IMR-90 (cell line): ENCODE measurements around the gene PRCD. TPM values are rescaled to one million over a fixed set of nuclear protein-coding genes. Genes with fewer than 3 reads are reported as not detected.
A peak's percentile ranks its signal among the peaks of the same experiment; 100 is the strongest.

Experiments
- ATAC-seq: fragments of 200-7000 bp; cut with Tn5 transposase; 2 replicates; pipeline ENCODE4 v1.9.1; 2020; ENCODE audit warnings: low read depth, mild to moderate bottlenecking, moderate library complexity
- BruUV-seq: library from RNA; stranded (reverse); fragments of 400-500 nt; replicated peaks from 2 replicates; lab custom pipeline; 2021; lab: Mats Ljungman, UMichigan
- CTCF ChIA-PET: fragments of 300-600 bp; formaldehyde crosslinking; extraction: SDS; loops from one replicate; lab custom pipeline; 2021; ENCODE audit warnings: antibody characterized with exemption; lab: Yijun Ruan, JAX
- POLR2A ChIA-PET: fragments of 300-600 bp; sonication (Branson Sonifier 250); formaldehyde crosslinking; loops from one replicate; lab custom pipeline; 2022; ENCODE audit warnings: antibody characterized with exemption; ENCODE audit not compliant: unreplicated experiment; lab: Charles Lee
- DNase-seq: peaks from one replicate; pipeline ENCODE4 v3.0.0; 2013
- H2AFZ ChIP-seq: replicated peaks from 2 replicates; pipeline ENCODE3; 2013; ENCODE audit warnings: low read length, mild to moderate bottlenecking; ENCODE audit not compliant: poor library complexity
- H2AK5ac ChIP-seq: 2 replicates; pipeline ENCODE4 v1.6.1; 2013; ENCODE audit warnings: low read depth, low read length, inconsistent platforms
- H2AK9ac ChIP-seq: replicated peaks from 2 replicates; pipeline ENCODE3; 2013; ENCODE audit warnings: mild to moderate bottlenecking, low read depth, low read length, moderate library complexity; ENCODE audit not compliant: poor library complexity
- H2BK120ac ChIP-seq: 2 replicates; pipeline ENCODE4 v1.6.1; 2013; ENCODE audit warnings: low read depth, low read length, inconsistent platforms
- H2BK15ac ChIP-seq: 3 replicates; pipeline ENCODE4 v1.6.1; 2013; ENCODE audit warnings: low read depth, low read length, inconsistent platforms
- H2BK20ac ChIP-seq: 2 replicates; pipeline ENCODE4 v1.6.1; 2013; ENCODE audit warnings: low read depth, mild to moderate bottlenecking, inconsistent platforms, low read length, moderate library complexity
- H2BK5ac ChIP-seq: 2 replicates; pipeline ENCODE4 v1.6.1; 2013; ENCODE audit warnings: mild to moderate bottlenecking, low read depth, low read length, inconsistent platforms; ENCODE audit not compliant: poor library complexity, severe bottlenecking
- H3K14ac ChIP-seq: replicated peaks from 2 replicates; pipeline ENCODE4 v1.6.1; 2013; ENCODE audit warnings: low read depth, low read length, inconsistent platforms
- H3K18ac ChIP-seq: 2 replicates; pipeline ENCODE4 v1.6.1; 2013; ENCODE audit warnings: low read depth, low read length, control low read depth
- H3K23ac ChIP-seq: 2 replicates; pipeline ENCODE4 v1.6.1; 2013; ENCODE audit warnings: low read depth, low read length, inconsistent platforms
- H3K27ac ChIP-seq: 2 replicates; pipeline ENCODE4 v1.5.1; 2013; ENCODE audit warnings: mild to moderate bottlenecking, control low read depth, low read length; ENCODE audit not compliant: insufficient read depth
- H3K27me3 ChIP-seq: 2 replicates; pipeline ENCODE4 v1.6.1; 2013; ENCODE audit warnings: low read length; ENCODE audit not compliant: control insufficient read depth, insufficient read depth
- H3K36me3 ChIP-seq: 2 replicates; pipeline ENCODE4 v1.6.1; 2013; ENCODE audit warnings: low read length, mixed read lengths; ENCODE audit not compliant: control insufficient read depth, insufficient read depth
- H3K4ac ChIP-seq: 2 replicates; pipeline ENCODE4 v1.6.1; 2013; ENCODE audit warnings: low read depth, low read length, inconsistent platforms
- H3K4me1 ChIP-seq: 2 replicates; pipeline ENCODE4 v1.6.1; 2013; ENCODE audit warnings: low read length, mixed read lengths; ENCODE audit not compliant: control insufficient read depth, insufficient read depth
- H3K4me2 ChIP-seq: 2 replicates; pipeline ENCODE4 v1.6.1; 2013; ENCODE audit warnings: low read depth, mild to moderate bottlenecking, control low read depth, low read length, moderate library complexity
- H3K4me3 ChIP-seq: 2 replicates; pipeline ENCODE4 v1.5.1; 2013; ENCODE audit warnings: low read depth, mild to moderate bottlenecking, control low read depth, low read length, moderate library complexity; ENCODE audit not compliant: insufficient read depth
- H3K56ac ChIP-seq: 2 replicates; pipeline ENCODE4 v1.6.1; 2013; ENCODE audit warnings: low read length, inconsistent platforms; ENCODE audit not compliant: insufficient read depth; ENCODE audit errors: extremely low read depth
- H3K79me1 ChIP-seq, 2 experiments: 2 replicates each; pipeline ENCODE4 v1.6.1; 2013; ENCODE audit warnings: low read length in 2 of 2, inconsistent platforms in 1 of 2, low read depth in 1 of 2
- H3K9ac ChIP-seq: 2 replicates; pipeline ENCODE4 v1.6.1; 2013; ENCODE audit warnings: low read depth, low read length, control low read depth
- H3K9me1 ChIP-seq: 2 replicates; pipeline ENCODE4 v1.6.1; 2013; ENCODE audit warnings: low read length, inconsistent platforms; ENCODE audit not compliant: insufficient read depth
- H3K9me3 ChIP-seq: 2 replicates; pipeline ENCODE4 v1.6.1; 2013; ENCODE audit warnings: low read length; ENCODE audit not compliant: control insufficient read depth, insufficient read depth
- H4K20me1 ChIP-seq: 2 replicates; pipeline ENCODE4 v1.6.1; 2013; ENCODE audit warnings: low read length, inconsistent platforms; ENCODE audit not compliant: insufficient read depth
- H4K5ac ChIP-seq: 2 replicates; pipeline ENCODE4 v1.6.1; 2013; ENCODE audit warnings: mild to moderate bottlenecking, low read depth, low read length, control low read depth
- H4K8ac ChIP-seq, 2 experiments: 2 replicates each; pipeline ENCODE4 v1.6.1; 2013; ENCODE audit warnings: low read depth in 2 of 2, low read length in 2 of 2, control low read depth in 1 of 2, inconsistent platforms in 1 of 2
- H4K91ac ChIP-seq: 2 replicates; pipeline ENCODE4 v1.6.1; 2013; ENCODE audit warnings: low read depth, low read length, inconsistent platforms; ENCODE audit not compliant: insufficient read depth
- BHLHE40 ChIP-seq: fragments of 150-350 bp; IDR thresholded peaks from 2 replicates; pipeline ENCODE4 v1.6.1; 2016; ENCODE audit warnings: mild to moderate bottlenecking, low read depth, low read length
- MAFK ChIP-seq: IDR thresholded peaks from 2 replicates; pipeline ENCODE4 v1.6.1; 2012; ENCODE audit warnings: low read depth, low read length, improper control_type of control experiment
- MAZ ChIP-seq: IDR thresholded peaks from 2 replicates; pipeline ENCODE4 v1.6.1; 2012; ENCODE audit warnings: low read depth, mild to moderate bottlenecking, low read length, improper control_type of control experiment, moderate library complexity, borderline replicate concordance
- MXI1 ChIP-seq: IDR thresholded peaks from 2 replicates; pipeline ENCODE4 v1.6.1; 2012; ENCODE audit warnings: low read depth, mild to moderate bottlenecking, low read length, moderate library complexity, borderline replicate concordance
- NFE2L2 ChIP-seq: fragments of 150-350 bp; IDR thresholded peaks from 2 replicates; pipeline ENCODE4 v1.6.1; 2016; ENCODE audit warnings: low read depth, mild to moderate bottlenecking, low read length
- POLR2A ChIP-seq: IDR thresholded peaks from 2 replicates; pipeline ENCODE4 v1.6.1; 2012; ENCODE audit warnings: mild to moderate bottlenecking, low read depth, low read length
- RAD21 ChIP-seq: IDR thresholded peaks from 2 replicates; pipeline ENCODE4 v1.6.1; 2012; ENCODE audit warnings: low read length, improper control_type of control experiment
- WGBS, 2 experiments: methylation state at CpG; one replicate each; pipeline versions ENCODE4 v1.1.5 to v1.1.7; 2013; ENCODE audit warnings: missing lambda C conversion rate in 2 of 2; ENCODE audit not compliant: insufficient read length in 1 of 2; ENCODE audit errors: extremely low coverage in 2 of 2; 5-methylcytosine and 5-hydroxymethylcytosine counted together
- dilution Hi-C: fragments of 300-500 bp; cut with HindIII; formaldehyde crosslinking; loops from one replicate; pipeline ENCODE4 v1.14.3; 2018; ENCODE audit warnings: low sequenced_read_pairs; ENCODE audit not compliant: unreplicated experiment
- in situ Hi-C: fragments of 300-500 bp; cut with MboI; formaldehyde crosslinking; loops from 3 replicates; pipeline ENCODE4 v1.14.3; 2019; ENCODE audit warnings: low sequenced_read_pairs, inconsistent platforms, mixed read lengths
- intact Hi-C: fragments of 100-400 bp; cut with micrococcal nuclease; formaldehyde crosslinking; loops from 2 replicates; pipeline ENCODE4 v1.10.0; 2022
- polyA plus RNA-seq, 3 experiments: library from polyadenylated mRNA; depleted of rRNA; stranded (reverse); fragments of >200 nt; gene quantifications; 2 replicates each; pipeline ENCODE4 v1.2.3, GENCODE V29; 2012; ENCODE audit warnings: low replicate concordance in 1 of 3
- total RNA-seq: library from RNA; depleted of rRNA; stranded (reverse); fragments of >200 nt; gene quantifications from 2 replicates; pipeline ENCODE4 v1.2.3, GENCODE V29; 2012
- TF ChIP-seq, protein P1 (sequence below): fragments of 150-350 bp; IDR thresholded peaks from 2 replicates; pipeline ENCODE4 v1.6.1; 2016; ENCODE audit warnings: low read depth, mild to moderate bottlenecking, low read length, moderate library complexity, borderline replicate concordance

PRCD gene
- total and polyA plus RNA-seq, 2 of the 4 experiments (the other 2 are of a cell fraction): 0.32 TPM; not detected in 1

DNA sequence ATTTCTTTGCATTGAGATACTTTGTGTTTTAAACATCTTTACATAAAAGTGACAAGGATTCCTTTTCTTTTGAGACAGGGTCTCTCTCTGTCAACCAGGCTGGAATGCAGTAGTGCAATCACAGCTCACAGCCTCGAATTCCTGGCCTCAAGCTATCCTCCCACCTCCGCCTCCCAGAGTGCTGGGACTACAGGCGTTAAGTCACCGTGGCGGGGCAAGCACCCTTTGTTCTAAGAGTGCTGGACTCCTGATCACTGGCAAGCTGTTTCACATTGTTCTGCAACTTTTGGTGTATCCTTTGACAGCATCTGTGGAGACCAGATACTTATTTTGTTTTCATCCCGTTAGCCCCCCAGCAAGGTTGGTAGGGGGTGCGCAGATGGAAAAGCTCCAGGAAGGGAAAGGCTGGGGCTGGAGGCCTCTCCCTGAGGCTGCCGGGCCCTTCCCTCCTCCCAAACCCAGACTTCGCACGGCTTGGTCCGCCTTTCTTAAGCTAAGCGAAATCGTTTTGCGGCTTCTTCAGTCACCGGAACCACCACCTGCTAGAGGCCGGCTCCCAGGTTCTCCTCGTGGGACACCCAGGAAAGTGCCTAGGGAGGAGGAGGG is 44.7 kb downstream of the PRCD start:
- Histone ChIP-seq H2BK20ac (no peak overlapping the region), H2AFZ (peak overlapping the region; percentile 86), H3K4me2 (peak overlapping the region; percentile 85), H3K9me3 (0 out of 2 replicates have a peak, but pooled peaks cover 2% of the 10 kb centered on the region), H3K4me3 (peak overlapping the region; percentile 47; the same call in 1 of the 2 replicates), H4K5ac (no peak overlapping the region), H3K4ac (no peak overlapping the region), H3K4me1 (peaks cover 2% of the 10 kb centered on the region; the same call in 1 of the 2 replicates), H3K18ac (no peak overlapping the region), H4K20me1 (no peaks in the 10 kb centered on the region), H2BK15ac (no peak overlapping the region), H4K91ac (no peak overlapping the region), H3K9me1 (no peaks in the 10 kb centered on the region; the same call in 1 of the 2 replicates), H2BK5ac (no peak overlapping the region), H3K56ac (no peak overlapping the region), H3K23ac (peak overlapping the region; percentile 73), H4K8ac (no peak overlapping the region), H2AK5ac (no peak overlapping the region), H2AK9ac (no peak overlapping the region), H2BK120ac (no peak overlapping the region), H3K9ac (no peak overlapping the region), H3K27ac (no peak overlapping the region), H3K27me3 (peaks cover 31% of the 10 kb centered on the region), H3K36me3 (no peaks in the 10 kb centered on the region), H3K14ac (no peak overlapping the region), H3K79me1 (no peaks in the 10 kb centered on the region)
- in situ Hi-C loops: no loop called here
- DNase-seq: no peak
- TF ChIP-seq, protein P1, sequence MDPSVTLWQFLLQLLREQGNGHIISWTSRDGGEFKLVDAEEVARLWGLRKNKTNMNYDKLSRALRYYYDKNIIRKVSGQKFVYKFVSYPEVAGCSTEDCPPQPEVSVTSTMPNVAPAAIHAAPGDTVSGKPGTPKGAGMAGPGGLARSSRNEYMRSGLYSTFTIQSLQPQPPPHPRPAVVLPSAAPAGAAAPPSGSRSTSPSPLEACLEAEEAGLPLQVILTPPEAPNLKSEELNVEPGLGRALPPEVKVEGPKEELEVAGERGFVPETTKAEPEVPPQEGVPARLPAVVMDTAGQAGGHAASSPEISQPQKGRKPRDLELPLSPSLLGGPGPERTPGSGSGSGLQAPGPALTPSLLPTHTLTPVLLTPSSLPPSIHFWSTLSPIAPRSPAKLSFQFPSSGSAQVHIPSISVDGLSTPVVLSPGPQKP: no peak
- TF ChIP-seq MAZ (no peak), BHLHE40 (no peak), MXI1 (no peak), MAFK (no peak), NFE2L2 (no peak), POLR2A (no peak), RAD21 (no peak)
- 36% methylated on average over 4 of the region's 17 CpGs; no CpG with 5 or more reads in 1 of the 2 experiments for WGBS, 2 experiments
- CTCF ChIA-PET: no interaction called here
- dilution Hi-C loops: no loop called here
- no peak for ATAC-seq
- POLR2A ChIA-PET: no interaction called here
- BruUV-seq: no TSS peak
- intact Hi-C loops: no loop called here
